ENCODE results near the gene PRDM16.
"Not testable (repeated sequence)": the region's sequence is repeated elsewhere in the genome, so short reads cannot be mapped to it uniquely, and the experiment has no call there.

Gene PRDM16

GRCh38 chr1:3080053-3080955 is 11.3 kb downstream of the PRDM16 start:
- DNase-seq (ENCODE audit: low read depth in 2 of 3, low spot score in 2 of 3), result no peak

GRCh38 chr1:3081171-3081683 is 12.2 kb downstream of the PRDM16 start:
- no peak for DNase-seq (ENCODE audit: low read depth in 2 of 3, low spot score in 2 of 3)

GRCh38 chr1:3082051-3082450 is 13.0 kb downstream of the PRDM16 start:
- no peak for DNase-seq (ENCODE audit: low read depth in 2 of 3, low spot score in 2 of 3)

- DNase-seq (ENCODE audit: low read depth in 2 of 3, low spot score in 2 of 3), result no peak
Measured at GRCh38 chr1:3082571-3083516, 13.8 kb downstream of the PRDM16 start.

GRCh38 chr1:3084154-3084553 is 15.2 kb downstream of the PRDM16 start:
- DNase-seq (ENCODE audit: low read depth in 2 of 3, low spot score in 2 of 3), result no peak

- DNase-seq (ENCODE audit: low read depth in 2 of 3, low spot score in 2 of 3), result no peak
Measured at GRCh38 chr1:3084726-3085125, 15.7 kb downstream of the PRDM16 start.

GRCh38 chr1:3085721-3086120 is 16.7 kb downstream of the PRDM16 start:
- DNase-seq (ENCODE audit: low read depth in 2 of 3, low spot score in 2 of 3), result no peak

- no peak for DNase-seq (ENCODE audit: low read depth in 2 of 3, low spot score in 2 of 3)
Measured at GRCh38 chr1:3086272-3086974, 17.4 kb downstream of the PRDM16 start.

- DNase-seq (ENCODE audit: low read depth in 2 of 3, low spot score in 2 of 3), result no peak
Measured at GRCh38 chr1:3087049-3087448, 18.0 kb downstream of the PRDM16 start.

GRCh38 chr1:3087946-3088668 is 19.1 kb downstream of the PRDM16 start:
- DNase-seq (ENCODE audit: low read depth in 2 of 3, low spot score in 2 of 3), result not testable (repeated sequence)

GRCh38 chr1:3089490-3089889 is 20.5 kb downstream of the PRDM16 start:
- DNase-seq (ENCODE audit: low read depth in 2 of 3, low spot score in 2 of 3), result no peak

GRCh38 chr1:3091334-3091733 is 22.3 kb downstream of the PRDM16 start:
- DNase-seq (ENCODE audit: low read depth in 2 of 3, low spot score in 2 of 3), result no peak

GRCh38 chr1:3092530-3092929 is 23.5 kb downstream of the PRDM16 start:
- no peak for DNase-seq (ENCODE audit: low read depth in 2 of 3, low spot score in 2 of 3)

GRCh38 chr1:3093898-3094626 is 25.1 kb downstream of the PRDM16 start:
- no peak for DNase-seq (ENCODE audit: low read depth in 2 of 3, low spot score in 2 of 3)

- no peak for DNase-seq (ENCODE audit: low read depth in 2 of 3, low spot score in 2 of 3)
Measured at GRCh38 chr1:3094863-3095780, 26.1 kb downstream of the PRDM16 start.

- DNase-seq (ENCODE audit: low read depth in 2 of 3, low spot score in 2 of 3), result no peak
Measured at GRCh38 chr1:3096345-3096744, 27.3 kb downstream of the PRDM16 start.

GRCh38 chr1:3097231-3097630 is 28.2 kb downstream of the PRDM16 start:
- DNase-seq (ENCODE audit: low read depth in 2 of 3, low spot score in 2 of 3), result no peak

GRCh38 chr1:3097861-3098260 is 28.9 kb downstream of the PRDM16 start:
- no peak for DNase-seq (ENCODE audit: low read depth in 2 of 3, low spot score in 2 of 3)

- DNase-seq (ENCODE audit: low read depth in 2 of 3, low spot score in 2 of 3), result no peak
Measured at GRCh38 chr1:3099861-3100260, 30.9 kb downstream of the PRDM16 start.
